IPS DF 4.7 (cell line): ENCODE data around the gene RHOT2.

Experiments used
- DNase-seq: peaks from one replicate; pipeline ENCODE4 v3.0.0-alpha.2; 2013; ENCODE audit warnings: low spot score; ENCODE audit errors: extremely low read depth

Gene RHOT2

DNA sequence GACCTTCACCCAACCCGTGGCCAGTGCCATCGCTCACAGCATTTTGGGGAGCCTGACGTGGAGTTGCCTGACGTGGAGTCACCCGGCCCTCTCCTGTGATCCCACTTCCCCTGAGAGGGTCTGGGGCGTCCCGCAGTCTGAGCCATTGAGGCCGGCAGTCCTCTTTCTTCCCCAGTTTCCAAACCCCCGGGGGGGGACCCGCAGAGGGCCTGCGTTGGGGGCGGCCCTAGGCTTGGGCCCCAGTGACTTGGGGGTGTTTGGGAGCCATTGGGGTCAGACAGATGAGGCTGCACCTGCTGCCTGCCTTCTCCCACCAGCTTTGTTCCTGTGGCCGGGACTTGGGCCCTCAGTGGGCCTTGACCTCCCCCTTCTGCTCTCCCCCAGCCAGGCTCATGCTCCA is 1.7 kb downstream of the RHOT2 start:
- no peak for DNase-seq

- DNase-seq: no peak
Observed at GRCh38 chr16:670485-671352, 2.8 kb downstream of the RHOT2 start.

DNA sequence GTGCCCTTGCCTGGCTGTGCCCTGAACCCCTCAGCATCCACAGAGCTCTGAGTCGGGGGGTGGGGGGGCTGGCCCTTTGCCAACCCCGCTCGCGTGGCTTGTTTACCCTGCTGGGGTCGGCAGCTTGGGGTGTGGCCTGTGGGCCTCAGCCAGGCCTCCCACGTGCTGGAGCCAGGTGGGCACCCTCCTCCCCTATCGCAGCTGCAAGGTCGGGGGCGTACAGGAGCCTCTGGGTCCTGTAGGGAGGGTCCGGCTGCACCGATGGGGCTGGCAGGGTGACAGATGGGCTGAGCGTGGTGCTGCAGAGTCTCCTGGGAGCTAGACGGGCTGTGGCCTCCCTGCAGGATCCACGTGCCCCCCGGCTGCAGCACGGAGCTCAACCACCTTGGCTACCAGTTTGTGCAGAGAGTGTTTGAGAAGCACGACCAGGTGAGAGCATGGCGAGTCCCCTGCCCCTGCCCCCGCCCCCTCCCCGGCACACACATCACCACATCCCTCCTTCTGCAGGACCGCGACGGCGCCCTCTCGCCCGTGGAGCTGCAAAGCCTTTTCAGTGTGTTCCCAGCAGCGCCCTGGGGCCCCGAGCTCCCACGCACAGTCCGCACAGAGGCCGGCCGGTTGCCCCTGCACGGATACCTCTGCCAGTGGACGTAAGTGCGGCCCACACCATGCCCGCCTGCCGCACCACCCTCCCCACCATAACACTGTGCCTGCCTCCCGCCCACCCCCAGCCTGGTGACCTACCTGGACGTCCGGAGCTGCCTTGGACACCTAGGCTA is 3.6 kb downstream of the RHOT2 start:
- no peak for DNase-seq

DNA sequence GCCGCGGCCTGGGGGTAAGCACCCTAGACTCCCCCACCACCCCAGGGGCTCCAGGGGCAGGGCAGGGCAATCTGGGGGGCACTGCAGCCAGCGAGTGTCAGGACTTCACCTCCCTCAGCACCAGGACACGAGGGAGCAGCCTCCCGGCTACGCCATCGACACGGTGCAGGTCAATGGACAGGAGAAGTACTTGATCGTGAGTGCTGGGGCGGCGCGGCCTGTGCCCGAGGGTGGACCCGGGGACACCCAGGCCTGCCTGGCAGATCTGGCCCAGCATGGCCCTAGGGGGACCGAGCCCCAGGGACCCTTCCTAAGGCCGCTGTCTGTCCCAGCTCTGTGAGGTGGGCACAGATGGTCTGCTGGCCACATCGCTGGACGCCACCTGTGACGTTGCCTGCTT is 4.4 kb downstream of the RHOT2 start:
- no peak for DNase-seq

DNA sequence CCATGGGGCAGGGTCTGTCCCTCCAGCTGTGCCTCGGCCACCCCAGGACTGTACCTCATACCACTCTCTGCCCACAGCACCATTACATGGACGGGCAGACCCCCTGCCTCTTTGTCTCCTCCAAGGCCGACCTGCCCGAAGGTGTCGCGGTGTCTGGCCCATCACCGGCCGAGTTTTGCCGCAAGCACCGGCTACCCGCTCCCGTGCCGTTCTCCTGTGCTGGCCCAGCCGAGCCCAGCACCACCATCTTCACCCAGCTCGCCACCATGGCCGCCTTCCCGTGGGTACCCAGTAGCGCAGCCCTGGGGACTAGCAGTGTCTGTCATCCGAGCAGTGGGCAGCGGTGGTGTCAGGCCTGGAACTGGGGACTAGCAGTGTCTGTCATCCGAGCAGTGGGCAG is 4.9 kb downstream of the RHOT2 start:
- no peak for DNase-seq

GRCh38 chr16:673399-673991 is 5.6 kb downstream of the RHOT2 start:
- no peak for DNase-seq

DNA sequence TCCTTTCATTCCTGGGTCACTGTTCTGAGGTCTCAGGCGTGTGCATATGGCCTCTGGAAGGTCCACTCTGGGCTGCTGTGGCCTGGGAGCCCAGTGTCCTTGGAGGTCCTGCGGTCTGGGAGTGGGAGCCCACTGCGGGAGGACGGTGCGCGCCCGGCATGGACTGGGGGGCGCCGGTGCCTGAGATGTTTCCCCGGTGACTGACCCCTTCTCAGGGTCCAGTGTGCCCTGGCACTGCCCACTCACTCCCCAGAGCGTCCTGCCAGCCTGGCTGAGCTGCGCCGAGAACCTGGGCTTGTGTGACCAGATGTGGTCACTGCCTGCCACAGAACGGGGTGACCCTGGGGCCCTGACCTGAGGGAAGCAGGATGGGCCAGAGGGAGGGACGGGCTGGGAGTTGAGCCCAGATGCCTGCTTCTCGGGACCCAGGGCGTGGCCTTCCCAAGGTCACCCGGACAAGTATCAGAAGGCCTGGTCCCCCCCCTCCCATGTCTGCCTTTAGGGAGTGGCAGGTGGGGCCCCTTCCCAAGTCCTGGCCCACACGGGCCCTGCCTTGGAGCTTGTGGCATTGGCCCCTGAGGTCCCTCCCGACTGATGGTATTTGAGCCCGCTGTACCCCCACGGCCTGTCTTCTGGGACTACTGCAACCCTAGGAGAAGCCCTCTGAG is 6.4 kb downstream of the RHOT2 start:
- no peak for DNase-seq

DNA sequence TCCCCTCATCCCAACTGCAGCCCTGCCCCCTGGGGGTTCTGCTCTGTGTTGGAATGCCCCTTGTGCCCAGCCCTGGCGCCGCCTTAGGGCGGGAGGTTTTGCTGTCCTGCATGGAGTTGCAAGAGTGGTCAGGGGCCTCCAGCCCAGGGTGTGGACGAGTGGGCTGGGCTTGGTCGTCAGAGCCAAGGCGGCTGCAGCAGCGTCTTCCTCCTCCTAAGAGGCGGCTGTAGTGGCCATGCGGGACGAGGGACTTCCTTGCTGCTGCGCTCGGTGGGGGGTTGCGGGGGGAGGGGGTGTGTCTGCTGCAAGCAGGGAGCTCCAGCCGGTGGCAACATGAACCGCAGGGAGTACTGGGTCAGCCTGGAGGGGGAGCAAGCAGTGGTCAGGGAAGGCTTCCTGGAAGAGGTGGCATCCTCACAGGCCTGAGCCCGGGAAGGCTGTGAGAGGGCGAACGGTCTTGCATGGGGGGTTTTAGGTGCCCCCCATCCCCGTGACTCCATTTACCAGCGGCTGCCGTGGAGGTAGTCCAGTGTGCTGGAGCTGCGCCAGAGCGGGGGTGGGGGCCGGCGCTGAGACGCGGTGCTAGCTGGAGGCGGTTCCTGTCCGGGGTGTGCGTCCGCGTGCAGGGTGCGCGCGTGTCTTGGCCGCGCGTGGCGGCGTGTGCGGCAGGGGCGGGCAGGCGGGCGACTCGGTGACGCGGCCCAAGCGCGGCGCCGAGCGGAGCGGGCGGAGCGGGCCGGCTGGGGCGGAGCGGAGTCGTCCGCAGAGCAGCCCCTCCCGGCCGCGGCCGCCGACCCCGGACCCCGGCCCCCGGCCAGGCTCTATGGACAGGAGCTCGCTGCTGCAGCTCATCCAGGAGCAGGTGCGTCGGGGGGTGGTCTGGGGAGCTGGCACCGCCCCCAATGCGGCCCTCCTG is 7.3 kb downstream of the RHOT2 start, which contains the start of gene RHBDL1:
Gene RHBDL1, plus strand, starts transcription at position 704 of the 916 bp plus-strand sequence. Its CDS starts 120 bp downstream, at position 824.
- no peak for DNase-seq

GRCh38 chr16:675884-676564 is 8.1 kb downstream of the RHOT2 start:
- DNase-seq: no peak

GRCh38 chr16:676565-676902 is 8.6 kb downstream of the RHOT2 start:
- DNase-seq: no peak

DNA sequence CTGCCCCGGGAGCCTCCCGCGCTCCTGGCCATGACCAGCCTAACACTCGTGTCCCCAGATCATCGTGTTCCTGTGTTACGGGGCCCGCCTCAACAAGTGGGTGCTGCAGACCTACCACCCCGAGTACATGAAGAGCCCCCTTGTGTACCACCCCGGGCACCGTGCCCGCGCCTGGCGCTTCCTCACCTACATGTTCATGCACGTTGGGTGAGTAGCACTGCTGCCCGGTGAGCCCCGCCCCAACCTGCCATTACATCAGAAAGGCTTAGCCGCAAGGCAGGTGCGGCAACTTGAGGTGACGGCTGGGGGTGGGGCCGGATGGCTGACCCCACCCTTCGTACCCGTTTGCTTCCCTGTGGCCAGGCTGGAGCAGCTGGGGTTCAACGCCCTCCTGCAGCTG is 9.0 kb downstream of the RHOT2 start:
- no peak for DNase-seq

GRCh38 chr16:677316-678190 is 9.6 kb downstream of the RHOT2 start:
- no peak for DNase-seq

DNA sequence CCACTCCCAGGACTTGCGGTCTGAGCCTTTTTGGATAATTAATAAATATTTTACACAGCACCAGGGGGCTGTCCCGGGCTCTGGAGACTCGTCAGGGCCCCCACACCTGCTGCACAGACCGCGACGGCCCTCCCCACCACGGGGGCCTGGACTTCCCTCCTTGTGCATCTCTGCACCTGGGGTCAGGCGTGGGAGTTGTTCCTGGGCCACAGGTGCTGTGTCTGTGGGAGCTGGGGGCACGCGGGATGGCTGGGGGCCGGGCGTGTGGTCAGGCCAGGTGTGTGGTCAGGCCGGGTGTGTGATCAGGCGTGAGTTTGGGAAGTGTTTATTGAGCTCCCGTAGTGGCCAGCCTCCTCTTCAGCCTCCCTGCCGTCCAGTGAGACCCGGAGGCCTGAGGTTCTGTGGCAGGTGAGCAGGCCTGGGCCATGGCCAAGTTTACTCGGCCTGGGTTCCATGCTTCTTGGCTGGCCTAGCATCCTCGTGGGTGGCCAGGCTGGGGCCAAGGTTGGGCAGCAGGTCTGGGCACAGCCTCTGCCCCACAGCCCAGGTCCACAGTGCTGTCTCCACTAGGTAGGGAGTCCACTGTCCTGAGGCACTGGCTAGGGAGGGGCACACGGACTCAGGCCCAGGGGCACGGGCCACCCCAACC is 10.4 kb downstream of the RHOT2 start:
- no peak for DNase-seq

DNA sequence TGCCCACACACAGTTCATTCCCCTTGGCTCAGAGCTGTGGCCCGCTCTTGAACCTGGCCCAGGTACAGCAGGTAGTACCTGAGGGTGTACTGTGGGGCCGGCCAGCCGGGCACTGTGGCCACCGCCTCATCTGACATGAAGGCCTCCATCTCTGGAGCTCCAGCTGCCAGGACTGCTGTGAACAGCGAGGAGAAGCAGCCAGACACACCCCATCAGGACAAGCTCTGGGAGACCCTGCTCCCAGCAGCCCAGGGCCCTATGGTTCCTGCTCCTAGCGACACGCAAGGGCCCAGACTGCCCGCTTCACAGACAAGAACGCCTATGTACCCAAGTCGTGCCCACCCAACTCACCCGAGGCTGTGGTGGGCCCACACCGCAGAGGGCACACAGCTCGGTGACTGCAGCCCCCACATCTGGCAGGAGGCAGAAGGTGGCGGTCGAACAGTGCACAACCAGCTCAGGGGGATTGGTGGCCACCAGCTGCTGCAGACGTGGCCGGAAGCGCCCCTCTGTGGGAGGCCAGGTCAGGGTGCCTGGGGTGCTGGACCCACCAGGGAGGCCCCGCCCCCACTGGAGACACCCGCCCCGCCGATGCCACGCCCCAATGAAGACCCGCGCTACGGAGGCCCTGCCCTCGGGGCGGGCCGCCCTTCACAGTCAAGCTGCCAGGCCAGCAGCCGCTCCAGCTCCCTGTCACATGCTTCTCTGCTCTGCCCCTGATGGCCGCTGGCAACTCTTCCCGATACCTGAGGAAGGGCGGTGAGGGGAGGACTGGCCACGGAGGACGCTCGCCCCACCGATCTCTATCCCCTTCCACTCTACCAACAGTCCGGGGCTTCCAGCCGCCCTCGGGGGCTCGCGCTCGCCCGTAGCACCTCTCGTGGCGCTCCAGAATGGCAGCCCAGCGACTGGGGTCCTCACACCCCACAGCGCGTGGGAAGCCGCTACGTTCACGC is 11.2 kb downstream of the RHOT2 start:
- DNase-seq: no peak

GRCh38 chr16:679814-680624 is 12.1 kb downstream of the RHOT2 start, which contains the start of gene STUB1:
TSS of gene STUB1 (plus strand) at chr16:680410. CDS start at chr16:680526, 116 bp downstream.
- no peak for DNase-seq

DNA sequence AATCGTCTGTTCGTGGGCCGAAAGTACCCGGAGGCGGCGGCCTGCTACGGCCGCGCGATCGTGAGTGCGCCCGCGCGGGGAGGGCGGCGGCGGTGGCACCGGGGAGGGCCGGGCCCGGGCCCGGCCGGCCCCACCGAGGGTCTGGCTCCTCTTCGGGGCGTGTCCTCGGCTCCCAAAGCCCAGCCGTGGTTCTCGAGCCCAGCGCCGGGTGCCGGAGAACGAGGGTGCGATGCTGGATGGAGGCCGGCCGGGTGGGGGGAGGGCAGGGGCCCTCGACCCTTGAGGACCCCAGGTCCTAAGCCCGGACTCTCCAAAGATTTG is 12.7 kb downstream of the RHOT2 start:
- DNase-seq: no peak
